ENCODE results near the gene TMC5. TPM values are rescaled to one million over a fixed set of nuclear protein-coding genes. Genes with fewer than 3 reads are reported as not detected.

The TMC5 gene
- total and polyA plus RNA-seq, 2 of the 4 experiments (the other 2 are of a cell fraction), result not detected

DNA sequence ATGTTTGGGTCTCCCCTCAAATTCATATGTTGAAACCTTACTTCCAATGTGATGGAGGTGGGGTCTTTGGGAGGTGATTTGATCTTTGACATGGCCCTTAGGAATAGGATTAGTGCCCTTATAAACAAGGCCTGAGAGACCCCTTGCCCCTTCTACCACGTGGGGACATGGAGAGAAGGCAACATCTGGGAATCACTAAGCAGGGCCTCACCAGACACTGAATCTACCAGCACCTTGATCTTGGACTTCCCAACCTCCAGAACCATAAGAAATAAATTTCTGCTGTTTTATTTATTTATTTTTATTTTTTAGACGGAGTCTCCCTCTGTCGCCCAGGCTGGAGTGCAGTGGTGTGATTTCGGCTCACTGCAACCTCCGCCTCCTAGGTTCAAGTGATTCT is 64.1 kb downstream of the TMC5 start:
- no peak overlapping the region for H4K5ac ChIP-seq (ENCODE audit: low read depth, low read length)
- dilution Hi-C loops (cut with HindIII; ENCODE audit: low sequenced_read_pairs, unreplicated experiment), result no loop called here
- POLR2A ChIA-PET (ENCODE audit: unreplicated experiment), result no interaction called here

More for the DNA sequence above, 64.1 kb downstream of the TMC5 start:
- Histone ChIP-seq H3K79me1 (ENCODE audit: low read depth in 1 of 2, low read length in 2 of 2) (no peaks in the 10 kb centered on the region), H3K36me3 (ENCODE audit: control insufficient read depth, insufficient read depth, low read length) (no peaks in the 10 kb centered on the region), H3K27ac (ENCODE audit: insufficient read depth, low read length) (no peak overlapping the region), H2BK15ac (ENCODE audit: low read depth, low read length) (no peak overlapping the region), H3K4ac (ENCODE audit: low read depth, low read length) (no peak overlapping the region), H3K56ac (ENCODE audit: extremely low read depth, insufficient read depth, low read length) (no peak overlapping the region), H3K4me2 (ENCODE audit: low read depth, low read length) (no peak overlapping the region), H3K4me3 (ENCODE audit: insufficient read depth, low read depth, low read length) (no peak overlapping the region), H4K20me1 (ENCODE audit: insufficient read depth, low read length) (no peaks in the 10 kb centered on the region), H3K27me3 (ENCODE audit: control insufficient read depth, insufficient read depth, low read length) (peaks cover 2% of the 10 kb centered on the region), H3K4me1 (ENCODE audit: control insufficient read depth, insufficient read depth, low read length) (no peaks in the 10 kb centered on the region), H3K14ac (replicated peaks; ENCODE audit: low read depth, low read length) (no peak overlapping the region), H3K9ac (ENCODE audit: low read depth, low read length) (no peak overlapping the region), H3K18ac (ENCODE audit: low read depth, low read length) (no peak overlapping the region), H2BK120ac (ENCODE audit: low read depth, low read length) (no peak overlapping the region), H3K23ac (ENCODE audit: low read depth, low read length) (no peak overlapping the region), H2AFZ (replicated peaks; ENCODE audit: low read length, poor library complexity) (no peak overlapping the region), H2AK9ac (replicated peaks; ENCODE audit: low read depth, low read length, poor library complexity) (no peak overlapping the region), H2BK20ac (ENCODE audit: low read depth, low read length) (no peak overlapping the region), H4K91ac (ENCODE audit: insufficient read depth, low read depth, low read length) (no peak overlapping the region), H3K9me3 (ENCODE audit: control insufficient read depth, insufficient read depth, low read length) (no peaks in the 10 kb centered on the region), H3K9me1 (ENCODE audit: insufficient read depth, low read length) (no peaks in the 10 kb centered on the region), H4K8ac (ENCODE audit: low read depth in 2 of 2, low read length in 2 of 2) (no peak overlapping the region), H2AK5ac (ENCODE audit: low read depth, low read length) (no peak overlapping the region), H2BK5ac (ENCODE audit: low read depth, low read length, poor library complexity, severe bottlenecking) (no peak overlapping the region)
- no CpG with 5 or more reads among the region's 5 CpGs for whole genome bisulfite sequencing, 2 experiments (ENCODE audit: extremely low coverage in 2 of 2, insufficient read length in 1 of 2)
- TF ChIP-seq RFX5 (IDR thresholded peaks at IDR 0.05; ENCODE audit: low read depth, low read length) (no peak), CEBPB (IDR thresholded peaks at IDR 0.05; ENCODE audit: low read depth, low read length) (no peak), MAZ (IDR thresholded peaks at IDR 0.05; ENCODE audit: borderline replicate concordance, low read depth, low read length) (no peak), MAFK (IDR thresholded peaks at IDR 0.05; ENCODE audit: low read depth, low read length) (no peak), FOS (IDR thresholded peaks at IDR 0.05; ENCODE audit: low read depth, low read length) (no peak), BHLHE40 (IDR thresholded peaks at IDR 0.05; ENCODE audit: low read depth, low read length) (no peak), RAD21 (IDR thresholded peaks at IDR 0.05; ENCODE audit: low read length) (no peak), NFE2L2 (IDR thresholded peaks at IDR 0.05; ENCODE audit: low read depth, low read length) (no peak)
- TF ChIP-seq, protein P1, sequence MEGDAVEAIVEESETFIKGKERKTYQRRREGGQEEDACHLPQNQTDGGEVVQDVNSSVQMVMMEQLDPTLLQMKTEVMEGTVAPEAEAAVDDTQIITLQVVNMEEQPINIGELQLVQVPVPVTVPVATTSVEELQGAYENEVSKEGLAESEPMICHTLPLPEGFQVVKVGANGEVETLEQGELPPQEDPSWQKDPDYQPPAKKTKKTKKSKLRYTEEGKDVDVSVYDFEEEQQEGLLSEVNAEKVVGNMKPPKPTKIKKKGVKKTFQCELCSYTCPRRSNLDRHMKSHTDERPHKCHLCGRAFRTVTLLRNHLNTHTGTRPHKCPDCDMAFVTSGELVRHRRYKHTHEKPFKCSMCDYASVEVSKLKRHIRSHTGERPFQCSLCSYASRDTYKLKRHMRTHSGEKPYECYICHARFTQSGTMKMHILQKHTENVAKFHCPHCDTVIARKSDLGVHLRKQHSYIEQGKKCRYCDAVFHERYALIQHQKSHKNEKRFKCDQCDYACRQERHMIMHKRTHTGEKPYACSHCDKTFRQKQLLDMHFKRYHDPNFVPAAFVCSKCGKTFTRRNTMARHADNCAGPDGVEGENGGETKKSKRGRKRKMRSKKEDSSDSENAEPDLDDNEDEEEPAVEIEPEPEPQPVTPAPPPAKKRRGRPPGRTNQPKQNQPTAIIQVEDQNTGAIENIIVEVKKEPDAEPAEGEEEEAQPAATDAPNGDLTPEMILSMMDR (conservative IDR thresholded peaks at IDR 0.05; ENCODE audit: low read depth, low read length), result no peak
- TF ChIP-seq, protein P2, sequence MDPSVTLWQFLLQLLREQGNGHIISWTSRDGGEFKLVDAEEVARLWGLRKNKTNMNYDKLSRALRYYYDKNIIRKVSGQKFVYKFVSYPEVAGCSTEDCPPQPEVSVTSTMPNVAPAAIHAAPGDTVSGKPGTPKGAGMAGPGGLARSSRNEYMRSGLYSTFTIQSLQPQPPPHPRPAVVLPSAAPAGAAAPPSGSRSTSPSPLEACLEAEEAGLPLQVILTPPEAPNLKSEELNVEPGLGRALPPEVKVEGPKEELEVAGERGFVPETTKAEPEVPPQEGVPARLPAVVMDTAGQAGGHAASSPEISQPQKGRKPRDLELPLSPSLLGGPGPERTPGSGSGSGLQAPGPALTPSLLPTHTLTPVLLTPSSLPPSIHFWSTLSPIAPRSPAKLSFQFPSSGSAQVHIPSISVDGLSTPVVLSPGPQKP (IDR thresholded peaks at IDR 0.05; ENCODE audit: borderline replicate concordance, low read depth, low read length), result no peak
- no TSS peak for BruUV-seq (replicated peaks)
- intact Hi-C loops (cut with micrococcal nuclease), result no loop called here
- CTCF ChIA-PET, result no interaction called here
- DNase-seq, result no peak
- ATAC-seq (ENCODE audit: low read depth), result no peak
- in situ Hi-C loops (cut with MboI; ENCODE audit: low sequenced_read_pairs), result no loop called here

All from IMR-90 (cell line).